SW480 (cell line): Measurements from ENCODE around the gene GCNT2.
"Not testable (repeated sequence)": the region's sequence is repeated elsewhere in the genome, so short reads cannot be mapped to it uniquely, and the experiment has no call there.

ENCODE experiments used
- DNase-seq: peaks from one replicate; pipeline ENCODE4 v3.0.0-alpha.2; 2016; ENCODE audit warnings: low spot score

Gene GCNT2

DNA sequence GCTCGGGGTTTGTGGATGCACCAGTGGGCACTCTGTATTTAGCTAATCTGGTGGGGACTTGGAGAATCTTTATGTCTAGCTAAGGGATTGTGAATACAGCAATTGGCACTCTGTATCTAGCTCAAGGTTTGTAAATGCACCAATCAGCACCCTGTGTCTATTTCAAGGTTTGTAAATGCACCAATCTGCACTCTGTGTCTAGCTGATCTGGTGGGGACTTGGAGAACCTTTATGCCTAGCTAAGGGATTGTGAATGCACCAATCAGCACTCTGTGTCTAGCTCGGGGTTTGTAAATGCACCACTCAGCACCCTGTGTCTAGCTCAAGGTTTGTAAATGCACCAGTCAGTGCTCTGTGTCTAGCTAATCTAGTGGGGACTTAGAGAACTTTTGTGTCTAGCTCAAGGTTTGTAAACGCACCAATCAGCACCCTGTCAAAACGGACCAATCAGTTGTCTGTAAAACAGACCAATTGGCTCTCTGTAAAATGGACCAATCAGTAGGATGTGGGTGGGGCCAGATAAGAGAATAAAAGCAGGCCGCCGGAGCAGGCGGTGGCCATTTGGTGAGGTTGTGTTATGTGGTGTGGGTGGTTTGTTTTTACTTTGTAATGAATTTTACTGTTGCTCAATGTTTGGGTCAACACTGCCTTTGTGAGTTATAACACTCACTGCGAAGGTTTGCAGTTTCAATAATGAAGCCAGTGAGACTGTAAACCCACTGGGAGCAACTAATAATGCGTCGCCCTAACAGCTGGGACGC lies 139.5 kb downstream of the GCNT2 start:
- not testable (repeated sequence) for DNase-seq

- DNase-seq = no peak
Measured at GRCh38 chr6:10662207-10662606, 141.1 kb downstream of the GCNT2 start.

DNA sequence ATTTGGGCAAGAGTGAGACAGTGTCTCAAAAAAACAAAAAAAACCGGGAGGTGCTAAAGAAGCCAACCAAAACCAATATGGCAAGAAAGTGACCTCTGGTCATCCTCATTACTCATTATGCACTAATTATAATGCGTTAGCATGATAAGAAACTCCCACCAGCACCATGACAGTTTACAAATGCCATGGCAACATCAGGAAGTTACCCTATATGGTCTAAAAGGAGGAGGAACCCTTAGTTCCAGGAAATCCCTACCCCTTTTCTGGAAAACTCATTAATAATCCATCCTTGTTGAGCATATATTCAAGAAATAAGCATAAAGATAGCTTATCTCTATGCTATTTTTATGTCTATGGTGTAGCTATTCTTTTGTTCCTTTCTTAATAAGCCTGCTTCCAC lies 141.6 kb downstream of the GCNT2 start:
- DNase-seq = no peak

DNA sequence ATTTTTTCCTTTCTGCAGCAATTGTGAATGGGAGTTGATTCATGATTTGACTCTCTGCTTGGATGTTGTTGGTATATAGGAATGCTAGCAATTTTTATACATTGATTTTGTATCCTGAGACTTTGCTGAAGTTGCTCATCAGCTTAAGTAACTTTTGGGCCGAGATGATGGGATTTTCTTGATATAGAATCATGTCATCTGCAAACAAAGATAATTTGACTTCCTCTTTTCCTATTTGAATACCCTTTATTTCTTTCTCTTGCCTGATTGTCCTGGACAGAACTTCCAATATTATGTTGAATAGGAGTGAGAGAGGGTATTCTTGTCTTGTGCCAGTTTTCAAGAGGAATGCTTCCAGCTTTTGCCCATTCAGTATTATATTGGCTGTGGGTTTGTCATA lies 144.4 kb downstream of the GCNT2 start:
- DNase-seq = not testable (repeated sequence)

DNA sequence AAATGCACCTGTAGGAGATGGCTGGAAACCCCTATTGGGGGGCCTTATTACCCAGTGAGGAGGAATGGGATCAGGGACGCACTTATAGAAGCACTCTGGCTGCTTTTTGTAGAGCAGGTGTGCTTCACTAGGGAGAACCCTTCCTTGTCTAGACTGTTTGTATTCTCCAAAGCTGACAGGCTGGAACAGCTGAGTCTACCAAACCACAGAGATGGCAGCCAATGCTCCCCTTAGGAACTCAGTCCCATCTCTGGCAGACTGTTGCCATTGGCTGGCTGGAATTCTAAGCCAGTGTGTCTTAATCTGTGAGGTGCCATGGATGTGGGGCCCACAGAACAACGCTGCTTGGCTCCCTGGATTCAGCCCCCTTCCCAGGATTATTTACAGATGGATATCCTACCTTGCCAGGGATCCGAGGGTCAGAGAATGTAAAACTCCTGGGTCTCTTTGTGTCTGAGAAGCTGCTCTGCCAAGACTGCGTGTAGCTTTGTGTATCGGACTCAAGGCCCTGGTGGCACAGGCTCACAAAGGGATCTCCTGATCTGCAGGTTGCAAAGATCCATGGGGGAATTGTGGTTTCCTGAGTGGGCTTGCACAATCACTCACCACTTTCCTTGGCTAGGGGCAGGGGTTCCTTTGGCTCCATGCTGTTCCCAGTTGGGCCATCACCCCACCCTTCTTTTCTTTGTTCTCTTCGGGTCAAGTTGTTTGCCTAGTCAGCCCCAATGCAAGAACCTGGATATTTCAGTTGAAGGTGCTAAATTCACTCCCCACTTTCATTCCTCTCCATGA lies 147.2 kb downstream of the GCNT2 start:
- no peak for DNase-seq

DNA sequence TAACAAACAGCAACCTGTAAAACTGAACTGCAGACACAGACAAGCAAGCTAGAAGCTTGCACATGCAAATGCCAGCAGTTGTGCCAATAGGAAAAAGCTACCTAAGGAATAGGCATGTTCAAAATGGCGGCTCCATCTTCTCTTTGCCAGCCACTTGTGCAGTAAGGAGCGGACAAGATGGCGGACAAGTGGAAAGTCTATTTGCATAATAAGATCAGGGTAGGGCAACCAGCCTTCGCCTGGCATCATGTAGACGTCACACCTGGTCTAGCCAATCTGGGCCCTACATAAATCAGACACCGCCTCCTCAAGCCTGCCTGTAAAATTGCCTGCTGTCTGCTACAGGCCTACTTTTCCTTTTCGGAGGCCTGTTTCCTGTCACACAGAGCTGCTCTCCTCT lies 155.3 kb downstream of the GCNT2 start:
- DNase-seq = no peak

DNA sequence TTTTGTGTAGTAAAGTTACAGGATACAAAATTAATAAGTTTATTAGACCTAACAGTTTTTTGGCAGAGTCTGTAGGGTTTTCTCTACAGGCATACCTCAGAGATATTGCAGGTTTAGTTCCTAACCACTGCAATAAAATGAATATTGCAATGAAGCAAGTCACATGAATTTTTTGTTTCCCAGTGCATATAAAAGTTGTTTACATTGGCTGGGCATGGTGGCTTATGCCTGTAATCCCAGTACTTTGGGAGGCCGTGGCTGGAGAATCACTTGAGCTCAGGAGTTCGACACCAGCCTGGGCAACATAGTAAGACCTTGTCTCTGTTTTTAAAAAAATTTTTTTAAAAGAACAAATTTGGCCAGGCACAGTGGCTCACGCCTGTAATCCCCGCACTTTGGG lies 157.3 kb downstream of the GCNT2 start:
- DNase-seq = no peak
